A673 (cell line): ENCODE data around the gene RTP3. TPM values are rescaled to one million over a fixed set of nuclear protein-coding genes. Genes with fewer than 3 reads are reported as not detected.

Source experiments
- BruUV-seq: library from RNA; stranded (reverse); fragments of 400-500 nt; replicated peaks from 2 replicates; lab custom pipeline; 2021; lab: Mats Ljungman, UMichigan
- CTCF ChIA-PET: fragments of 300-600 bp; sonication (Branson Sonifier 250); formaldehyde crosslinking; loops from one replicate; lab custom pipeline; 2022; ENCODE audit warnings: antibody characterized with exemption; lab: Charles Lee
- POLR2A ChIA-PET: fragments of 300-600 bp; sonication (Branson Sonifier 250); formaldehyde crosslinking; loops from one replicate; lab custom pipeline; 2022; ENCODE audit warnings: antibody characterized with exemption; ENCODE audit not compliant: low non-redundant PET; lab: Charles Lee
- DNase-seq: peaks from one replicate; pipeline ENCODE4 v3.0.0-alpha.2; 2015; ENCODE audit warnings: low spot score
- H3K27ac ChIP-seq: fragments of 200-600 bp; sonication (generic); 2 replicates; pipeline ENCODE4 v1.5.1; 2016; ENCODE audit warnings: mixed run types, low read depth, mild to moderate bottlenecking, mixed read lengths, antibody characterized with exemption, low read length; ENCODE audit not compliant: poor library complexity, severe bottlenecking
- H3K27me3 ChIP-seq: fragments of 200-600 bp; sonication (generic); replicated peaks from 2 replicates; pipeline ENCODE4 v1.6.1; 2017; ENCODE audit warnings: mixed run types, low read depth, mild to moderate bottlenecking, mixed read lengths, antibody characterized with exemption, low read length; ENCODE audit not compliant: insufficient read depth, poor library complexity
- H3K36me3 ChIP-seq: fragments of 200-600 bp; sonication (generic); 2 replicates; pipeline ENCODE4 v1.6.1; 2016; ENCODE audit warnings: mixed run types, mild to moderate bottlenecking, mixed read lengths, antibody characterized with exemption, low read length; ENCODE audit not compliant: insufficient read depth, poor library complexity, severe bottlenecking
- H3K4me1 ChIP-seq: fragments of 200-600 bp; sonication (generic); 2 replicates; pipeline ENCODE4 v1.6.1; 2017; ENCODE audit warnings: mixed run types, mild to moderate bottlenecking, mixed read lengths, antibody characterized with exemption, low read length; ENCODE audit not compliant: insufficient read depth, poor library complexity, severe bottlenecking
- H3K4me3 ChIP-seq: fragments of 200-600 bp; sonication (generic); 2 replicates; pipeline ENCODE4 v1.5.1; 2016; ENCODE audit warnings: low read depth, mixed run types, mild to moderate bottlenecking, mixed read lengths, low read length; ENCODE audit not compliant: poor library complexity, severe bottlenecking
- H3K9me3 ChIP-seq: fragments of 200-600 bp; sonication (generic); 2 replicates; pipeline ENCODE4 v1.6.1; 2016; ENCODE audit warnings: mixed run types, low read depth, mild to moderate bottlenecking, mixed read lengths, antibody characterized with exemption, low read length; ENCODE audit not compliant: poor library complexity, severe bottlenecking
- EZH2 ChIP-seq: fragments of 200-600 bp; sonication (generic); IDR thresholded peaks from 2 replicates; pipeline ENCODE4 v1.6.1; 2017; ENCODE audit warnings: borderline replicate concordance, low read depth, mild to moderate bottlenecking, mixed read lengths, antibody characterized with exemption, low read length; ENCODE audit not compliant: poor library complexity, severe bottlenecking
- intact Hi-C: fragments of 100-400 bp; cut with micrococcal nuclease; formaldehyde crosslinking; loops from one replicate; pipeline ENCODE4 v1.10.0; 2022; ENCODE audit not compliant: unreplicated experiment
- total RNA-seq: library from RNA; stranded (reverse); gene quantifications from 2 replicates; pipeline ENCODE4 v1.2.3, GENCODE V29; 2021
- TF ChIP-seq, protein P1 (sequence below): fragments of 300-800, 200-600 bp; sonication (generic); conservative IDR thresholded peaks from 2 replicates; pipeline ENCODE4 v1.5.1; 2017; ENCODE audit warnings: low read depth, mild to moderate bottlenecking, antibody characterized with exemption, low read length, moderate library complexity, mixed read lengths

RTP3 gene
- total RNA-seq, 1 experiment from 2014 or later = not detected

DNA sequence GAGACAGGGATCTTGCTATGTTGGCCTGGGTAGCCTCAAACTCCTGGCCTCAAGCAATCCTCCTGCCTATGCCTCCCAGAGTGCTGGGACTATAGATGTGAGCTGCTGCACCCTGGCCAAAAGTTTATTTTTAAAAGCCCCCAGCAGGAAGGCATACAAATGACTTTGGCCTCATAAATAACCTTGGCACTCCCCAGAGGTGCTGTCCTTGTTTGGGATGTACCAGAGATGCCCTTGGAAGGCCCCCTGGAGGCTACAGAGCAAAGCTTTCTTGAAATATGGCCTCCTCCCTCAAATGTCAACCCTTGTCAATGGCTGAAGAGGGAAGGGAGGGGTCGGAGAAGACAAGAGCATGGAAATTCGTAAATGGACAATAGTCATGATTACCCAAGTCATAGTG, 14.0 kb upstream of the RTP3 start:
- TF ChIP-seq, protein P1, sequence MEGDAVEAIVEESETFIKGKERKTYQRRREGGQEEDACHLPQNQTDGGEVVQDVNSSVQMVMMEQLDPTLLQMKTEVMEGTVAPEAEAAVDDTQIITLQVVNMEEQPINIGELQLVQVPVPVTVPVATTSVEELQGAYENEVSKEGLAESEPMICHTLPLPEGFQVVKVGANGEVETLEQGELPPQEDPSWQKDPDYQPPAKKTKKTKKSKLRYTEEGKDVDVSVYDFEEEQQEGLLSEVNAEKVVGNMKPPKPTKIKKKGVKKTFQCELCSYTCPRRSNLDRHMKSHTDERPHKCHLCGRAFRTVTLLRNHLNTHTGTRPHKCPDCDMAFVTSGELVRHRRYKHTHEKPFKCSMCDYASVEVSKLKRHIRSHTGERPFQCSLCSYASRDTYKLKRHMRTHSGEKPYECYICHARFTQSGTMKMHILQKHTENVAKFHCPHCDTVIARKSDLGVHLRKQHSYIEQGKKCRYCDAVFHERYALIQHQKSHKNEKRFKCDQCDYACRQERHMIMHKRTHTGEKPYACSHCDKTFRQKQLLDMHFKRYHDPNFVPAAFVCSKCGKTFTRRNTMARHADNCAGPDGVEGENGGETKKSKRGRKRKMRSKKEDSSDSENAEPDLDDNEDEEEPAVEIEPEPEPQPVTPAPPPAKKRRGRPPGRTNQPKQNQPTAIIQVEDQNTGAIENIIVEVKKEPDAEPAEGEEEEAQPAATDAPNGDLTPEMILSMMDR = no peak
- TF ChIP-seq EZH2 = no peak
- Histone ChIP-seq H3K27me3 (no peaks in the 10 kb centered on the region), H3K4me1 (no peaks in the 10 kb centered on the region), H3K36me3 (no peaks in the 10 kb centered on the region), H3K4me3 (no peak overlapping the region), H3K9me3 (no peaks in the 10 kb centered on the region), H3K27ac (no peak overlapping the region)
- DNase-seq = no peak
- intact Hi-C loops = no loop called here
- CTCF ChIA-PET = no interaction called here
- POLR2A ChIA-PET = no interaction called here
- BruUV-seq = no TSS peak

DNA sequence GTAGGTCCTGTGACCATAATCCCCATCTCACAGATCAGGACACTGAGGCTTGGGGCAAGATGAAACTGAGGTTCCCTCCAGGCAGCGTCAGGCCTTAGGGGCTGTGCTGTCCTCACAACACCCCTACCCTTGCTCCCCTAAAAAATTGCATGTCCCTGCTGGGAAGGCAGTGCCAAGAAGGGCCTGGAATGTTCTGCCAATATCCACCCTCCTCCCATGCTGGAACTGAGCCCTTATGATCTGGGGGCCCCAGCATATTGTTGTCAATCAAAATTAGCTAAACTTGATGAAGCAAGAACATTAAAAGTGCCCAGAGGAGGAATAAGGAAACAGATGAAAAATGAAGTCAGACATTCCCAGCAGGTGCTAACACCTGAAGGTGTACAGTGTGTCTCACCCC, 13.4 kb upstream of the RTP3 start:
- intact Hi-C loops = no loop called here
- Histone ChIP-seq H3K9me3 (no peaks in the 10 kb centered on the region), H3K36me3 (no peaks in the 10 kb centered on the region), H3K4me1 (no peaks in the 10 kb centered on the region), H3K27me3 (no peaks in the 10 kb centered on the region), H3K27ac (no peak overlapping the region), H3K4me3 (no peak overlapping the region)
- no peak for DNase-seq
- TF ChIP-seq, protein P1 = no peak
- TF ChIP-seq EZH2 = no peak
- BruUV-seq = no TSS peak
- CTCF ChIA-PET = no interaction called here
- POLR2A ChIA-PET = no interaction called here

DNA sequence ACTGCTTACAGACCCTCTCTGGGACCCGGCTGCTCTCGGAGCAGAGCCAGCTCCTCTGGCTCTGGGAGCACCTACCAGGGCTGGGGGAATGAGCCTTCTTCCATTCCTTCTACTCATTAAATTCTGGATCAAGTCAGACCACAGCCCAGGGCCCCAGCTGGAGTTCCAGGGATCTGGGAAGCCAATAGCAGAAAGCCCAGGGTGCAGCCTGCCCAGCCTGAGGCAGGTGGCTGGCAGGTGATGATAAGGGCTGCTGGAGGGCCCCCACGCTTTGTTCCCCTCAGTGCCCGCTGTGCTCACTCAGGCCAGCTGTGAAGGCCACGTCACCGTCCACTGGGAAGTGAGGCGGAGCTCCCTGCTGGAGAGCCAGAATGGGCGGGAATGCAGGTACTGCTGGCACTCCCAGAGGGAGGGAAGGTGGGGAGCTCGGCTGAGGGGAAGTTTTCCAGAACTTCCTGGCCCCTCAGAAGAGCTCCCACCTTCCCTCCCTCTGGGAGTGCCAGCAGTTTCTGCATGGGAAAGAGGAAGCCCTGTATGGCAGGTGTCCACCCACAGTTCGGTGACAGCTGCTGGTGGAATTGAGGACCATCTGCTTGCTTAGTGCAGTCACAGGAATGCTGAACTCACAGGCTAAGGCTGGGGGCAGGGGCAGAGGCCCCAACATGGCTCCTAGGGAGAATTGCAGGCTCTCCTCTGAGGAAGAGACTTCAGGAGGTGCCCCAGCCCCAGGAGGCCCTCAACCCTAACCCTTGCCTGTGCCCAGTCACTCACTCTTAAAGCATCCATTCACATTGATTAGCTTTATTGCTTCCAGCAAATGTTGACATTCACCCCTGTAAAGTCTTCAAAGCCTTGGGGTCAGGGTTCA, 12.6 kb upstream of the RTP3 start:
- ChIA-PET CTCF (no interaction called here), POLR2A (no interaction called here)
- BruUV-seq = no TSS peak

More for the DNA sequence above, 12.6 kb upstream of the RTP3 start:
- H3K36me3 ChIP-seq = no peaks in the 10 kb centered on the region
- H3K27me3 ChIP-seq = no peaks in the 10 kb centered on the region
- no peak overlapping the region for H3K27ac ChIP-seq
- TF ChIP-seq EZH2 = no peak
- TF ChIP-seq, protein P1 = no peak
- no peaks in the 10 kb centered on the region for H3K4me1 ChIP-seq
- H3K4me3 ChIP-seq = no peak overlapping the region
- H3K9me3 ChIP-seq = no peaks in the 10 kb centered on the region
- intact Hi-C loops = loop anchor here (5.0 kb wide), 1 partner anchor 72 kb away; no protein-coding TSS in a partner anchor
- no peak for DNase-seq
